ENCODE results near the gene CAPN5.

CAPN5 gene

DNA sequence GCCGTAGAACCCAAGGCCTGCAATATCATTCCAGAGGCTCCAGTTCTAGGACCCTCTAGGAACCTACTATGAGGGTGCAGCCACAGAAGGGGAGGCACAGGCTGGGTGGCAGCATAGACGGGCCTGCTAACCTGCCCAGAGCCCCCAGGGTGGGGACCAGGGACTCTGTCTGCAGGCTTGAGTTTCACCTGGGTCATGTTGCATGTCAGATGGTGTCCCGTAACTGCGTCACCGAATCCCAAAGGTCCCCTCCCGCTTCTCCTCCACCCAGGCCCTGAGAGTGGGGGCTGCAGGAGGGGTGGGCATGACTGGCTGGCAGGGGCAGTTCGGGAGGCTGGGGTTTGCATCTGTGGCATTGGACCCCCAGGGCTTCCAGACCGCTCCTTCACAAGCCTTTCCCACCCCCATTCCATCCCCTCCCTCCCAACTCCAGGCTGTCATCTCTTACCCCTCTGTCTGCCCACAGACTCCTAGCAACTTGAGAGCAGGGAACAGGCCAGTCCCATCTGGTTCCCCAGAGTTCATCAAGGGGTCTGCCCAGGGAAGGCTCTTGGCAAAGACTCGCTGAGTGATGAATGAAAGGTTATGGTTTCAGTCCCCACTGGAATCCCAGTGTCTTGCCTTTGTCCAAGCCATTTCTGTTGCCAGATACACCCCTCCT lies 77.6 kb downstream of the CAPN5 start:
- TF ChIP-seq, protein P1, sequence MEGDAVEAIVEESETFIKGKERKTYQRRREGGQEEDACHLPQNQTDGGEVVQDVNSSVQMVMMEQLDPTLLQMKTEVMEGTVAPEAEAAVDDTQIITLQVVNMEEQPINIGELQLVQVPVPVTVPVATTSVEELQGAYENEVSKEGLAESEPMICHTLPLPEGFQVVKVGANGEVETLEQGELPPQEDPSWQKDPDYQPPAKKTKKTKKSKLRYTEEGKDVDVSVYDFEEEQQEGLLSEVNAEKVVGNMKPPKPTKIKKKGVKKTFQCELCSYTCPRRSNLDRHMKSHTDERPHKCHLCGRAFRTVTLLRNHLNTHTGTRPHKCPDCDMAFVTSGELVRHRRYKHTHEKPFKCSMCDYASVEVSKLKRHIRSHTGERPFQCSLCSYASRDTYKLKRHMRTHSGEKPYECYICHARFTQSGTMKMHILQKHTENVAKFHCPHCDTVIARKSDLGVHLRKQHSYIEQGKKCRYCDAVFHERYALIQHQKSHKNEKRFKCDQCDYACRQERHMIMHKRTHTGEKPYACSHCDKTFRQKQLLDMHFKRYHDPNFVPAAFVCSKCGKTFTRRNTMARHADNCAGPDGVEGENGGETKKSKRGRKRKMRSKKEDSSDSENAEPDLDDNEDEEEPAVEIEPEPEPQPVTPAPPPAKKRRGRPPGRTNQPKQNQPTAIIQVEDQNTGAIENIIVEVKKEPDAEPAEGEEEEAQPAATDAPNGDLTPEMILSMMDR (IDR thresholded peaks at IDR 0.05; ENCODE audit: extremely low read depth, missing control alignments) = no peak

DNA sequence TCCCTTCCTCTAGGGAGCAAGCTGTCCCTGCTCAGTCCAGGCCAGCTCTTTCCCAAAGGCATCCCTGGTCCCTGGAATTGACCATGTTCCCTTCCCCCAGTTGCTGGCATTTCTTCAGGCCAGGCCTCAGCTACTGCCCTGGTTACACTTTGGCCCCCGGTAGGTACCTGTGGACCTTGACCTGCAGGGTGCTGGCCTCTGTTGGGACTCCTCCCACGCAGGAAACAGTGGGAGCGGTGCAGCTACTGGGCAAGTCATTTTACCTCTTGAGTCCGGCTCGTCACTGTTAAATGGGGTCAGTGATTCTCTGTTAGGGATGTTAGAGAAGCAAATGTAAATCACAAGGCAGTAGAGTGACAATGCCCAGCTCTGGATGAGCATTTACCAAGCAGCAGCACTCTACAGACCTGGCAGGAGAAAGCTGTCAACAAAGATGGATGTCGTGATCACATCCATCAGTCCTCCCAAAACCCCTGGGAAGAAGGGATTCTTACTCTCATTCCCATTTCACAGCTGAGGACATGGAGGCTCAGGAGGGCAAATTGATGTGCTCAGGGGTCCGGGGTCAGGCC lies 78.2 kb downstream of the CAPN5 start:
- DNase-seq (ENCODE audit: low spot score) = no peak
- TF ChIP-seq, protein P1 (IDR thresholded peaks at IDR 0.05; ENCODE audit: extremely low read depth, missing control alignments) = no peak

More for the DNA sequence above, 77.6 kb downstream of the CAPN5 start:
- DNase-seq (ENCODE audit: low spot score) = no peak

DNA sequence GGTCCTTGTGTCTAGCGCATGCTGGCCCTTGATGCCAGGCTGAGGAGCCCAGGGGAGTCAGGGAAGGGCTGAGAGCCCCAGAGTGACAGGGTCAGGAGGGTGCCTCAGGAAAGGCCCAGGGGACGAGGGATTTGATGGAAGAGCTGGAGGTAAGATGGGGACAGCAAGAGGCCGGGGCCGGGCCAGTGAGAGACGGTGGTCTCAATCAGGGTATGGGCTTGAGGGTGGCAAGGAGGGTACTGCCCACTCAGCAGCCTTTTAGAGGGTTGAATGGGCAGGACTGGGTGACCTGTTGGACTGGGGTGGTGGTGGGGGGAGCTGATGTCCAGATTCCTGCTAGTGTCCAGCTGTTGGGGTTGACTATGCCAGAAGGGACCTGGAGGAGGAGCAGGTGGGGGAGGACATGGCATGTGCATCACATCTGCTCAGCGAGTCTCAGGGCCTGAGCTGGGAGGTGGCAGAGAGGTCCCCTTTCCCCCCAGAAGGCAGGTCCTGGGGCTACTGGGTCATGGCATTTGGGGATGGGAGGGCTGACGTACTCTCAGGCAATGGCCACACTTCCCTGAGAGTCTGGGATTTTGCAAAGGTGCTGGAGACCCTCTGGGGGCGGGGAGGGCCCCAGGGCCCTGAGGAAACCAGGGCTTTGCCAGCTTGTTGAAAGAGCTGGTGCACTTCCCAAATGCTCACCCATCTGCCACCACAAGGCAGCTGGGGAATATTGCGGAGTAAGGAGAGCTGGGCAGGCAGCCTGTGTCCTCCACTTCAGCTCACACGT lies 79.7 kb downstream of the CAPN5 start:
- TF ChIP-seq, protein P1 (IDR thresholded peaks at IDR 0.05; ENCODE audit: extremely low read depth, missing control alignments) = no peak
- no peak for DNase-seq (ENCODE audit: low spot score)

DNA sequence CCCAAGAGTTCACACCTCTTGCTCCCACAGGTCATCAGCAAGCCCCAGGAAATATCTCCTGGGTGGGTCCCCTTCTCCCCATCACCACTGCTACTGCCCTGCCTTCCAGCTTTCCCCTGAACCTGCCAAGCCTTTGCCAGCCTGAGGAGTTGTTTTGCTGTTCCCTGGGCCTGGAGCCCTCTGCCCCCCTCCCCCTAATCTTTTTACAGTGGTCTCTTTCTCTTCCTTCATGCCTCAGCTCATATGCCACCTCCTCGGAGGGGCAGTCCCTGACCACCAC lies 80.2 kb downstream of the CAPN5 start:
- TF ChIP-seq, protein P1 (IDR thresholded peaks at IDR 0.05; ENCODE audit: extremely low read depth, missing control alignments) = no peak
- DNase-seq (ENCODE audit: low spot score) = no peak

DNA sequence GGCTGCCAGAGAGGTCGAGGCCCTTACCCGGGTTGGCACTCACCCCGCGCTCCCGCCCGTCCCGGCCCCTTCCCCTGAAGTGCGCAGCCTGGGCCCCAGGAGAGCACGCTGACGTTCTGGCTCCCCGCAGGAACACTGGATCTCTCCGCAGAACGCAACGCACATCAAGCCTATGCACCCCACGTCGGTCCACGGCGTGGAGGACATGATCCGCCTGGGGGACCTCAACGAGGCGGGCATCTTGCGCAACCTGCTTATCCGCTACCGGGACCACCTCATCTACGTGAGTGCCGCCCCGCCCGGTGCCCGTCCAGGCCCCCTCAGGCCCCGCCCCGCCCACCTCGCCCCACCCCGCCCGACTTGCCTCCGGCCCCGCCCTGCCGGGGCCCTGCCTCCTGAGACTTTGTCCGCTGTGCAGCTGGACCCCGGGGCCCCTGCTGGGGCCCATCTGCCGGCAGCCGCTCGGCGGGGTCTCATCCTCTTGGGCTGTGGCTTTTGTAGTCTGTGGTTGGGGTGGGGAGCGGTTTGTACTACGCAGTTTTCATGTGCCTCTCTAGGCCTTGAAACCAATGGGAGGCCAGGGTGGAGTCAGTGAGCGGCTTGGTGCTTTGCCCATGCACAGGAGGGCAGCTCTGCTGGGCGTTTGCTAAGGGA lies 81.0 kb downstream of the CAPN5 start:
- TF ChIP-seq, protein P1 (IDR thresholded peaks at IDR 0.05; ENCODE audit: extremely low read depth, missing control alignments) = no peak

DNA sequence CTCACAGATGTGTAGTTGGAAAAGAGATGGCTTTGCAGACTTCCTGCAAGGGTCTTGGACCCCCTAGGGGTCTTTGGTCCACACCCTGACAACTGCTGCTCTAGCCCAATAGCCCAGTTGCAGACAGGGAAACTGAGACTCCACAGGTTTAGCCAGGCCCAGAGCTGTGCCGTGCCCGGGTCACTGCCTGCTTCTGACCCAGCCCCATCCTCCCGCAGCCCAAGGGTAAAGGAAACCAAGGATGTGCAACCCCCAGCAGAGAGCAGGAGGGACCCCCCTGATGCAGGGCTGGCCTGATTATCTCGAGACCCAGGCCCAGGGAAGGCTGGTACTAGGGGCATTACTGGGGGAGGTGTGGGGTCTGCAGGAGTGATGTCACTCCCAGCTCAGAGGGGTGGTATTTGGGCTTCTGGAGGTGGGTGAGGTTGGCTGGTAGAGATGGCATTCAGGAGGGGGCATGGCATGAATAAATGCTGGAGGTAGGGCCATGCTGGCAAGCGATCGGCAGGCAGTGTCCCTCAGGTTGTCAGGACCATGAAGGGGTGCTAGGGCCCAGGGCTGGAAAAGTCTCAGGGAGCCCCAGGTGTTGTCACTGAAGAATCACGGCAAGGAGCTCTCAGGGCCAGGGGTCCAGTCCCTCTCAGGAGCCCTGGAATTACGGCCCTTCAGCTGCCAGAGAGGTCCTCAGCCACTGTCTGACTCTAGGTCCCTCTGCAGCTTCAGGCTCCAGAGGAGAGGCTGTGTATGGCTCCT lies 82.4 kb downstream of the CAPN5 start:
- TF ChIP-seq, protein P1 (IDR thresholded peaks at IDR 0.05; ENCODE audit: extremely low read depth, missing control alignments) = no peak
- no peak for DNase-seq (ENCODE audit: low spot score)

More for the DNA sequence above, 81.0 kb downstream of the CAPN5 start:
- DNase-seq (ENCODE audit: low spot score) = peak; percentile 53
